Naive thymus-derived CD8-positive, alpha-beta T cell (primary cell): Measurements from ENCODE around the gene FBXL14. TPM values are rescaled to one million over a fixed set of nuclear protein-coding genes. Genes with fewer than 3 reads are reported as not detected.
A peak's percentile ranks its signal among the peaks of the same experiment; 100 is the strongest.

Source experiments
- ATAC-seq, 2 donors: fragments of 150-1000 bp; cut with Tn5 transposase in 1 of 2; sonication (Bioruptor Pico), chemical (Tn5 transposase) in 1 of 2; 1 replicate in 1 of 2; 2 replicates in 1 of 2; pipeline ENCODE4 v1.10.0; 2021; ENCODE audit warnings: mild to moderate bottlenecking in 2 of 2, moderate library complexity in 2 of 2
- POLR2A ChIA-PET: fragments of 350-600 bp; sonication (Branson Sonifier 250); formaldehyde crosslinking; loops from one replicate; lab custom pipeline; 2021; ENCODE audit warnings: antibody characterized with exemption; lab: Charles Lee
- DNase-seq, 10 donors: peaks; one replicate each; pipeline versions ENCODE4 v3.0.0 to v3.0.0-alpha.2; 2020 to 2022
- H3K27ac Mint-ChIP-seq, 10 donors: one replicate each; pipeline ENCODE4 v1.8.0; 2020 to 2022; ENCODE audit warnings: mild to moderate bottlenecking in 10 of 10, mixed read lengths in 10 of 10, moderate library complexity in 4 of 10, inconsistent platforms in 1 of 10
- H3K27me3 Mint-ChIP-seq, 5 donors: one replicate each; pipeline ENCODE4 v1.8.0; 2021 to 2022; ENCODE audit warnings: mixed read lengths in 5 of 5
- H3K36me3 Mint-ChIP-seq, 3 donors: one replicate each; pipeline ENCODE4 v1.8.0; 2020 to 2022; ENCODE audit warnings: mixed read lengths in 3 of 3, mild to moderate bottlenecking in 2 of 3, inconsistent platforms in 1 of 3
- H3K4me1 Mint-ChIP-seq, 4 donors: one replicate each; pipeline ENCODE4 v1.8.0; 2021 to 2022; ENCODE audit warnings: mixed read lengths in 4 of 4
- H3K4me3 Mint-ChIP-seq, 10 donors: one replicate each; pipeline ENCODE4 v1.8.0; 2020 to 2022; ENCODE audit warnings: mild to moderate bottlenecking in 10 of 10, mixed read lengths in 10 of 10, moderate library complexity in 6 of 10, inconsistent platforms in 1 of 10
- H3K9me3 Mint-ChIP-seq, 9 donors: one replicate each; pipeline ENCODE4 v1.8.0; 2020 to 2022; ENCODE audit warnings: mixed read lengths in 9 of 9, mild to moderate bottlenecking in 3 of 9, inconsistent platforms in 1 of 9, moderate library complexity in 1 of 9
- polyA plus RNA-seq, 3 donors: library from polyadenylated mRNA; unstranded; fragments of 300-500 nt; fragmentation: Illumina TruSeq; gene quantifications; one replicate each; pipeline ENCODE4 v1.2.3, GENCODE V29; 2021
- total RNA-seq, 8 experiments: library from RNA in 2 of 8; stranded (reverse) in 2 of 8; gene quantifications; one replicate each; pipeline ENCODE4 v1.2.3 and lab custom pipeline; 2021 to 2026

Gene FBXL14
- total and polyA plus RNA-seq, 5 experiments from 2014 or later = 12.1 to 38.8 (median 24.5) TPM

DNA sequence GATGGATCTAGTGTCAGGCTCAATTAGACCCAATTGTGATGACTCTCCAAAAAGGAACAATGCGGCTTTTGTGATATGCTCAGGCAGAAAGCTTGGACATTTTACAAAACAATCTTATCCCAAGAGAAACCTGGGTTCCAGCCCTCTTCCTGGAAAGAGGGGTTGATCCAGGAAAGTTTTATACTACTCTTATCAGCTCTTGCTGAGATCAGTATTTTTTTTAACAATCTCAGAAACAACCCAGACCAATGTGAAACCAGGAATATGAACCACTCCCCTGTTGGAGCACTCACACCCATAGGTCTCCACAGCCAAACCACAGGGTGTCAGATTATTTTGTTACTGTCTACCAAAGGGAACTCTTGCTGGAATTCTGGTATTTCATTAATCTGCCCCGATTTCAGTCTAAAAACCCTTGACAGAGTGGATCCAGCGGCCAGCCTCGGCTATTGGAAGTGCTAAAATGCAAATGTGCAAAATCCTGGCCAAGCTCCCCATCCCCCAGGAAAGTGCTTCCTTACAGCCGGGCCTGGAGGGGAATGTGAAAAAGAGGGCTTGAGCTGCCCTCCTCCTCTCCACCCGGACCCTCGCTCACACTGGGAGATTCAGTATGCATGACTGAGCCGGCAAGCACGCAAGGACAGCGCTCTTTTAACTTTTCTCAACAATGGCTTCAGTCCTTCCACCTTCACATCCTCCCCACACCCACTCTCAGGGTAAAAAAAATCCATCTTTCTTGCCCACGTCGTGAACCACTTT lies 4.0 kb downstream of the FBXL14 start:
- H3K4me3 Mint-ChIP-seq = peak overlapping the region; percentile 75 to 97 (median 88)
- peaks cover 0 to 33% (median 0%) of the 10 kb centered on the region in 3 donors for H3K36me3 Mint-ChIP-seq
- ATAC-seq (no peak), DNase-seq (no peak)
- no peaks in the 10 kb centered on the region for H3K27me3 Mint-ChIP-seq
- H3K4me1 Mint-ChIP-seq = peaks cover 38 to 69% (median 64%) of the 10 kb centered on the region in 4 donors
- no peaks in the 10 kb centered on the region for H3K9me3 Mint-ChIP-seq
- POLR2A ChIA-PET = interaction anchor here (0.6 to 1.7 kb wide), 2 partner anchors 11 to 131 kb away, joined by 4 to 5 read pairs; no protein-coding TSS in a partner anchor
- peak overlapping the region; percentile 3 to 89 (median 79) for H3K27ac Mint-ChIP-seq

DNA sequence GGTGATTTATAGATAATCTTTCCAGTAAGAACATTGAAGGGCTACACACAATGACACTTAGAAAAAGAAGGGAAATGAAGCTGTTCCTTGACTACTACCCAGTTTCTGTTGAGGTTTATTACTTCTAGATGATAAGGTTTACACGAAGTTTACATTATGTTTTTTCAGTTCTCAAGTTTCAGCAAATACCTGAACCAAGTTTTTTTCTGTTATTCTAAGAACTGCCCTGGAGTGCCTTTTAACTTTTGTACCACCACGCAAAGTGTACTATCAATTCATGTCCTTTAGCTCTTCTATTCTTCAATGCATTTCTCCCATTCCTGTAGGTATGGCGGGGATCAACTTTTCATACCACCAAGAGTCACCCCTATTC lies 5.8 kb downstream of the FBXL14 start:
- Mint-ChIP-seq H3K27me3 (no peaks in the 10 kb centered on the region), H3K4me1 (peaks cover 33 to 63% (median 60%) of the 10 kb centered on the region in 4 donors), H3K36me3 (peaks cover 0 to 37% (median 0%) of the 10 kb centered on the region in 3 donors), H3K27ac (peak overlapping the region; percentile 25 to 91 (median 76)), H3K4me3 (peak overlapping the region in 9 of 10 donors; percentile 9 to 66 (median 48)), H3K9me3 (no peaks in the 10 kb centered on the region)
- ATAC-seq = no peak
- POLR2A ChIA-PET = interaction anchor here (1.6 to 2.4 kb wide), 2 partner anchors 11 to 13 kb away, joined by 3 to 10 read pairs; no protein-coding TSS in a partner anchor
- no peak for DNase-seq

- Mint-ChIP-seq H3K4me3 (peak overlapping the region in 8 of 10 donors; percentile 9 to 66 (median 51)), H3K4me1 (peaks cover 36 to 65% (median 62%) of the 10 kb centered on the region in 4 donors), H3K27me3 (no peaks in the 10 kb centered on the region), H3K36me3 (peaks cover 0 to 37% (median 0%) of the 10 kb centered on the region in 3 donors), H3K9me3 (no peaks in the 10 kb centered on the region), H3K27ac (peak overlapping the region; percentile 25 to 91 (median 76))
- peak in 7 of 10 donors; percentile 10 to 49 (median 26) for DNase-seq
- peak; percentile 52 to 72 for ATAC-seq
- POLR2A ChIA-PET = interaction anchor here (1.6 to 2.4 kb wide), 2 partner anchors 11 to 14 kb away, joined by 3 to 10 read pairs; no protein-coding TSS in a partner anchor
These were observed 6.3 kb downstream of the FBXL14 start for GRCh38 chr12:1587927-1588574.

GRCh38 chr12:1584326-1584725 lies 10.1 kb downstream of the FBXL14 start:
- peaks cover 0 to 36% (median 0%) of the 10 kb centered on the region in 3 donors for H3K36me3 Mint-ChIP-seq
- H3K27me3 Mint-ChIP-seq = no peaks in the 10 kb centered on the region
- peaks cover 17 to 33% (median 32%) of the 10 kb centered on the region in 4 donors for H3K4me1 Mint-ChIP-seq
- H3K4me3 Mint-ChIP-seq = no peak overlapping the region
- H3K27ac Mint-ChIP-seq = peak overlapping the region in 2 of 10 donors; percentile 68 to 75
- POLR2A ChIA-PET = interaction anchor here (1.1 to 2.3 kb wide), 3 partner anchors 9 to 593 kb away, joined by 3 to 18 read pairs (median 15); partner anchors contain the start of gene ERC1
- ATAC-seq = no peak
- DNase-seq = no peak
- H3K9me3 Mint-ChIP-seq = no peaks in the 10 kb centered on the region

DNA sequence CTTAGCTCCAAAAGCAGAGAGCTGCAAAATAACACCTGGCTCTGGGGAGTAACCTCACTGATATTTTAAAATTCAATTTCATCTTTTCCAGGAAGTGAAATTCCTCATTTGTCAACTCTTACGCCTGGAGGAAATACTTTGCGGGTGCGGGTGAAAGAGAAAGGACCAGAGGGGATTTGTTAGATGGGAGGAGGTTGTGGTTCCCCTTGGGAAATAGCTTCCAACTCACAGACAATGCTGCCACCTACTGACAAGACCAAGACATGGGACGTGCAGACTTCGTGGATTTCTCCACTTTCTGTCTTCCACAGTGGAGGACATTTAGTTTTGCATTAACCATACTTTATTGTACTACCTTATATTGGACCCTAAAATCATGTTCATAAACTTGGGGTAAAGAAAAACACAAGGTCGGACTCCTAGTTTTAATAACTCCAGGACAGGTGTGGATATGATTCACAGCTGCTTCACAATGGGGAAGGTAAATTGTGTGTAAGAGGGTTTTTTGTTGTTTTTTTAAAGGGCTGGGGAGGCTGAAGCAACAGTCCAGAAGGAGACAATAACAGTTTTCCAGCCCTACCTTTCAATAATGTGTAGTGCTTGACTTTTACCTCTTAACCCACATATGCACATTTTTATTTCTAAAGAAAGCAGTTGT lies 10.8 kb downstream of the FBXL14 start:
- peak overlapping the region in 7 of 10 donors; percentile 10 to 69 (median 53) for H3K27ac Mint-ChIP-seq
- no peaks in the 10 kb centered on the region for H3K9me3 Mint-ChIP-seq
- peak; percentile 65 to 69 for ATAC-seq

DNA sequence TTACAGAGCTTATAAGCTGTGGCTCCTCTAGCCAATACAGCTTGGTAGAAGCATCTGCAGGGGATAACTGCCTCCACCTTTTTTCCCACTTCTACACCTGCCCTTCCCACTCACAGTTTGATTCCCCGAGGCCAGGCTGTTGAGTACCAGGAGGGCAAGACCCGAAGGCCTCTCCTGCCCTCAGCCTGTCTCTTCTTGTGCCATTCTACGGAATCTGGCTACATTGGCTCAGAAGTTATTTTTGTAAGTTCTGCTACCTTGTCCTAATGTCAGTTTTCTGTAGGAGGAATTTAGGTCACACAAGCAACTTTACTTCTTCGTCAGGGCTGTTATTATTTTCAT lies 11.7 kb downstream of the FBXL14 start:
- H3K27me3 Mint-ChIP-seq = no peaks in the 10 kb centered on the region
- ATAC-seq (no peak), DNase-seq (no peak)
- POLR2A ChIA-PET = interaction anchor here (0.5 to 2.3 kb wide), 4 partner anchors 11 to 633 kb away, joined by 3 to 18 read pairs (median 9); no protein-coding TSS in a partner anchor
- no peaks in the 10 kb centered on the region for H3K9me3 Mint-ChIP-seq
- H3K36me3 Mint-ChIP-seq = peaks cover 0 to 31% (median 0%) of the 10 kb centered on the region in 3 donors
- no peak overlapping the region for H3K4me3 Mint-ChIP-seq
- H3K27ac Mint-ChIP-seq = no peak overlapping the region
- H3K4me1 Mint-ChIP-seq = peaks cover 8 to 19% (median 18%) of the 10 kb centered on the region in 4 donors

More for the DNA sequence above, 10.8 kb downstream of the FBXL14 start:
- Mint-ChIP-seq H3K27me3 (no peaks in the 10 kb centered on the region), H3K36me3 (peaks cover 0 to 32% (median 0%) of the 10 kb centered on the region in 3 donors), H3K4me3 (peak overlapping the region in 6 of 10 donors; percentile 3 to 55 (median 12)), H3K4me1 (peaks cover 13 to 27% (median 26%) of the 10 kb centered on the region in 4 donors)
- DNase-seq = peak; percentile 24 to 84 (median 64)
- POLR2A ChIA-PET = interaction anchor here (0.7 to 2.3 kb wide), 4 partner anchors 10 to 592 kb away, joined by 3 to 18 read pairs (median 9); partner anchors contain the start of gene ERC1

DNA sequence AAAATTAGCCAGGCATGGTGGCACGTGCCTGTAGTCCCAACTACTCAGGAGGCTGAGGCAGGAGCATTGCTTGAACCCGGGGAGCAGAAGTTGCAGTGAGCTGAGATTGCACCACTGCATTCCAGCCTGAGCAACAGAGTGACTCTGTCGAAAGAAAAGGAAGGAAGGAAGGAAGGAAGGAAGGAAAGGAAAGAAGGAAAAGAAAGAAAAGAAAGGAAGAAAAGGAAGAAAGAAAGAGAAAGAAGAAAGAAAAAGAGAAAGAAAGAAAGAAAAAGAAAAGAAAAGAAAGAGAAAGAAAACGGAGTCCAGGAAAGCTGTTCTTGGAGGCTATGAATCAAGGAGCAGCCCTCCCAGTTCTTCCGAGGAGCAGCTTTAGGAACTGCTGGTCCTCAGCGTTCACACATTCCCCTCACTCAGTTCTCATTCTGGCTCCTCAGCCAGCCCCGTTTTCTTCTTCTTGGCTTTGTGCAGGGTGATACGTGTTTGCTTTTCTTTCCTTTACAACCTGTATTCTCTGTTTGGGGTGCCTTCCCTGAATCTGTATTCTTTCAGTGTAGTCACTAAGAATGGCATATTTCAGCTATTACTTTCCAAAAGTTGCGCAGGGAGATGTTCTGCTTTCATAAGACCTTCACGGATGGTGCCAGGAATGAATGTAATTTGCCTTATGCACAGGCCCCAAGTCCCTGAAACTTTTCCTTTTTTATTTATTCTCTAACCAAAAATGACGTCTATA lies 12.2 kb downstream of the FBXL14 start:
- H3K36me3 Mint-ChIP-seq = peaks cover 0 to 26% (median 0%) of the 10 kb centered on the region in 3 donors
- no peak for ATAC-seq
- DNase-seq = no peak
- peak overlapping the region in 1 of 10 donors; percentile 28 for H3K4me3 Mint-ChIP-seq
- no peaks in the 10 kb centered on the region for H3K27me3 Mint-ChIP-seq
- H3K9me3 Mint-ChIP-seq = no peaks in the 10 kb centered on the region
- POLR2A ChIA-PET = interaction anchor here (2.2 to 2.3 kb wide), 2 partner anchors 11 to 464 kb away, joined by 15 to 18 read pairs; no protein-coding TSS in a partner anchor
- peaks cover 6 to 14% (median 12%) of the 10 kb centered on the region in 4 donors for H3K4me1 Mint-ChIP-seq
- peak overlapping the region in 3 of 10 donors; percentile 14 to 70 (median 59) for H3K27ac Mint-ChIP-seq

DNA sequence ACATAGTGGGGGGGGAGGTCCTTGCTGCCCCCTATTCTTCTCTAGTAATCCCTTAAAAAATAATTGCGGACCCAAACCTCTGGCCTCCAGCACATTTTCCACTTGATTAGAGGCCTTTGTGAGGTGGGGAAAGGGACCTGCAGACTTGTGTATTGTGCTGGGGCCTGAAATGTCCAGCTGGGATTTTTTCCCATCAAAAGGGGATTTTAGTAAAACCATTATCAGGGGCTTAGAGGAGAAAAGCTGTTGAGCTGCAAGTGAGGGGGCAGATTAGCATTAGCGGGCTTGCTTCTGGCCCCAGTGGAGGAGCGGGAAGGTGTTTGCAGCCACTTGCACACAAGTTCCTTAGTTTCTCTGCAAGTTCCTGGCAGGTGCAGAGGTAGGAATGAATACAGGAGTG lies 13.9 kb downstream of the FBXL14 start:
- Mint-ChIP-seq H3K4me3 (no peak overlapping the region), H3K27me3 (no peaks in the 10 kb centered on the region), H3K36me3 (peaks cover 0 to 16% (median 0%) of the 10 kb centered on the region in 3 donors), H3K27ac (no peak overlapping the region), H3K4me1 (peaks cover 6 to 14% (median 11%) of the 10 kb centered on the region in 4 donors), H3K9me3 (no peaks in the 10 kb centered on the region)
- no peak for ATAC-seq
- POLR2A ChIA-PET = interaction anchor here (0.9 kb wide), 1 partner anchor 21 kb away, joined by 3 read pairs; no protein-coding TSS in a partner anchor
- no peak for DNase-seq

DNA sequence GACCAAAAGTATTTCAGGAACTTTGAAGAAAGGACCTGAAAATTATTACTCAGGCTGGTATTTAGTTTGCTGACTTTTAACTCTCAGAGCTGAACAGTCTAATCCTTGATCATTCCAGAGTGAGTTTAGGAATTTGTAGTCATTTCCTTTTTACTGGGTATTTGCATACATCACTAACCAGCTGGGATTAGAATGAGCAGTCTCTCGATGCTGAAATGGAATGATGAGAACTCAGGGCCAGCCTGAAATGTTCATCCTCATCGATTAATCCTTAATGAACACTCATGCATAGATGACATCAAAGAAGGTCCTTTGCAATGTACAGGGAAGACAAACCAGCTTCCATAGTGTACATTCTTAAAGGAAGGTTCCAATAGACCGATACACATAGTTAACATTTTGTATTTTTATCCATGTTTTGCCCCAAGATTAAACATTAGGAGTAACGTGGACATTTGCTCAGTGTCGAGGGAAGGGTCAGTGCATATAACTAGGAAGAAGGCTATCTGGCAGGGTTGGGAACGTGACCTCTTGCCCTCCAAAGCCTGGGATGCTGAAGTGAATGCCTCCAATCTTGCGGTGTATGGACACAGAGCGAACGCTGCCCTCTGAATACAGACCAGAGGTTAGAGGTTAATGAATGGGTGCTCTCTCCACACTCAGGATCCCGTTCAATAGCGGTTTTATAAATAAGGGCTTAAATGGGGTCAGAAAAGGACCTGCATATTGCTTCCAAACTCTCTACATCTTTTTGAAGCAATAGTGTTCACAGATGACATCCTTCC lies 14.5 kb downstream of the FBXL14 start:
- H3K4me1 Mint-ChIP-seq = peaks cover 6 to 18% (median 12%) of the 10 kb centered on the region in 4 donors
- peaks cover 0 to 11% (median 0%) of the 10 kb centered on the region in 3 donors for H3K36me3 Mint-ChIP-seq
- no peak for DNase-seq
- no peak for ATAC-seq
- POLR2A ChIA-PET = interaction anchor here (0.9 kb wide), 1 partner anchor 22 kb away, joined by 3 read pairs; no protein-coding TSS in a partner anchor
- H3K27ac Mint-ChIP-seq = no peak overlapping the region
- no peaks in the 10 kb centered on the region for H3K9me3 Mint-ChIP-seq
- H3K27me3 Mint-ChIP-seq = no peaks in the 10 kb centered on the region
- H3K4me3 Mint-ChIP-seq = no peak overlapping the region

DNA sequence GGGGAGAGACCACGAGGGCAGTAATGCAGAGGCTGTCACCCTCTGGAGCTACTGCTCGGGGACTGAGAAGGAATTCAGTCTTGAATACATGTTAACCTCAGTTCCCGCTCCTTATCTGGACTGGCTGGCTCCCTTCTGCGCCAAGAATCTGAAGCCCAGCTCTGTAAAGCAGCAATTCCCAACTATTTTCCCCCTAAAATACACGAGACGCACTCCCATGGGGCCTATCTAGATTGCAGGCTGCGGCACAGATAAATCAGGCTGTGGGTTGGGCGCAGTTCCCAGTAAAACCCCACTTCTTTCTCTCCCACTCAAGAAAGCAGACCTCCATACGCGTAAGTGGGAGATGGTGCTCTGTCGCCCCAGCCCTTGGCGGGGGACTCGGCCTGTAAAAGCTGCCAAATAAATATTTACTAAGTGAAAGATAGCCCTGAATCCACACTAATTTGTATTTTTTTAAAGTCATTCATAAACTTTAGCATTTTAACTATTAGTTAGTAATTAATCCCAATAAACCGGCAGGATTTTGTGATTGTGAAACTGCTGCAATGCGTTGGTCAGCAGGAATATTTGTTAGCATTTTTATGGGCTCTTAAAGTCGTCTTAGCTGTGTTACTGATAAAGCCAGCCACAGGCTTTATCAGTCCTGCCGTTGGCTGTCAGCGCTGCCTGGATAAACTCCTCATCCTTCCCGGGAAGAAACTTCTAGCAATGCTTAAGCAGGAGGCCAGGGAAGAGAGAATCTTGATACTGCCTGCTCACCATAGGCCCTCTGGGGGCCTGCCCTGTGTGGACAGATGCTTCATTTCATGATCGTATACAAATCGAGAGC lies 17.8 kb downstream of the FBXL14 start:
- no peaks in the 10 kb centered on the region for H3K9me3 Mint-ChIP-seq
- ATAC-seq (no peak), DNase-seq (no peak)
- H3K4me1 Mint-ChIP-seq = peaks cover 0 to 9% (median 2%) of the 10 kb centered on the region in 4 donors
- POLR2A ChIA-PET = no interaction called here
- H3K27ac Mint-ChIP-seq = peak overlapping the region in 1 of 10 donors; percentile 22
- peaks cover 0 to 11% (median 0%) of the 10 kb centered on the region in 3 donors for H3K36me3 Mint-ChIP-seq
- H3K4me3 Mint-ChIP-seq = no peak overlapping the region
- H3K27me3 Mint-ChIP-seq = no peaks in the 10 kb centered on the region
